ENCODE measurements around the gene PIK3IP1.

GRCh38 chr22:31337178-31337577 lies 44.9 kb upstream of the PIK3IP1 start:
- TF ChIP-seq CTCF (IDR thresholded peaks at IDR 0.05) = no peak
- TF ChIP-seq POLR2A (IDR thresholded peaks at IDR 0.05) = no peak
